H9 (cell line): ENCODE data around the gene RNU2-63P. TPM values are rescaled to one million over a fixed set of nuclear protein-coding genes. Genes with fewer than 3 reads are reported as not detected.
A peak's percentile ranks its signal among the peaks of the same experiment; 100 is the strongest.

Experiments used
- DNase-seq: peaks from one replicate; pipeline ENCODE4 v3.0.0-alpha.2; 2017
- H2AFZ ChIP-seq: one replicate; pipeline ENCODE4 v1.6.1; 2013; ENCODE audit warnings: mild to moderate bottlenecking, low read length, control low read depth, moderate library complexity
- H2AK5ac ChIP-seq: 2 replicates; pipeline ENCODE4 v1.6.1; 2013; ENCODE audit warnings: low read length, control low read depth, mixed read lengths; ENCODE audit not compliant: insufficient read length
- H2BK120ac ChIP-seq: one replicate; pipeline ENCODE4 v1.6.1; 2013; ENCODE audit warnings: low read depth, mild to moderate bottlenecking, low read length, control low read depth, inconsistent platforms; ENCODE audit not compliant: poor library complexity, severe bottlenecking
- H2BK12ac ChIP-seq: 2 replicates; pipeline ENCODE4 v1.6.1; 2013; ENCODE audit warnings: low read length, control low read depth, mixed read lengths, low read depth; ENCODE audit not compliant: insufficient read length
- H2BK15ac ChIP-seq: 2 replicates; pipeline ENCODE4 v1.6.1; 2013; ENCODE audit warnings: low read depth, low read length, control low read depth
- H2BK20ac ChIP-seq: one replicate; pipeline ENCODE4 v1.6.1; 2013; ENCODE audit warnings: low read depth, mild to moderate bottlenecking, low read length, control low read depth, inconsistent platforms; ENCODE audit not compliant: poor library complexity, severe bottlenecking
- H2BK5ac ChIP-seq: 2 replicates; pipeline ENCODE4 v1.6.1; 2013; ENCODE audit warnings: low read length, control low read depth, mixed read lengths; ENCODE audit not compliant: insufficient read length
- H3K14ac ChIP-seq: 2 replicates; pipeline ENCODE4 v1.6.1; 2013; ENCODE audit warnings: low read length, control low read depth; ENCODE audit not compliant: insufficient read depth
- H3K18ac ChIP-seq: 2 replicates; pipeline ENCODE4 v1.6.1; 2013; ENCODE audit warnings: low read depth, mild to moderate bottlenecking, mixed read lengths, low read length, control low read depth; ENCODE audit not compliant: insufficient read length
- H3K23ac ChIP-seq: 2 replicates; pipeline ENCODE4 v1.6.1; 2013; ENCODE audit warnings: low read length, control low read depth, mixed read lengths, low read depth; ENCODE audit not compliant: insufficient read length
- H3K23me2 ChIP-seq: 2 replicates; pipeline ENCODE4 v1.6.1; 2013; ENCODE audit warnings: low read depth, mild to moderate bottlenecking, mixed read lengths, low read length, control low read depth; ENCODE audit not compliant: insufficient read length, poor library complexity, severe bottlenecking
- H3K27ac ChIP-seq: 2 replicates; pipeline ENCODE4 v1.5.1; 2013; ENCODE audit warnings: low read length, control low read depth, mixed read lengths, low read depth; ENCODE audit not compliant: insufficient read length
- H3K27me3 ChIP-seq: 2 replicates; pipeline ENCODE4 v1.6.1; 2013; ENCODE audit warnings: low read length, control low read depth, inconsistent platforms; ENCODE audit not compliant: insufficient read depth
- H3K4ac ChIP-seq: 2 replicates; pipeline ENCODE4 v1.6.1; 2013; ENCODE audit warnings: low read depth, mild to moderate bottlenecking, control low read depth, inconsistent platforms, low read length, moderate library complexity
- H3K4me1 ChIP-seq: 2 replicates; pipeline ENCODE4 v1.6.1; 2013; ENCODE audit warnings: low read length, control low read depth, inconsistent platforms; ENCODE audit not compliant: insufficient read depth
- H3K4me2 ChIP-seq: 2 replicates; pipeline ENCODE4 v1.6.1; 2013; ENCODE audit warnings: low read length, control low read depth, mixed read lengths; ENCODE audit not compliant: insufficient read length, insufficient read depth
- H3K56ac ChIP-seq: 2 replicates; pipeline ENCODE4 v1.6.1; 2013; ENCODE audit warnings: low read depth, mild to moderate bottlenecking, mixed read lengths, low read length, control low read depth; ENCODE audit not compliant: insufficient read length
- H3K79me1 ChIP-seq: 2 replicates; pipeline ENCODE4 v1.6.1; 2013; ENCODE audit warnings: low read depth, mild to moderate bottlenecking, moderate library complexity, low read length, control low read depth, inconsistent platforms; ENCODE audit not compliant: insufficient read depth, poor library complexity, severe bottlenecking
- H3K79me2 ChIP-seq: 2 replicates; pipeline ENCODE4 v1.6.1; 2013; ENCODE audit warnings: low read length, control low read depth, inconsistent platforms; ENCODE audit not compliant: insufficient read depth
- H3K9ac ChIP-seq: 2 replicates; pipeline ENCODE4 v1.6.1; 2013; ENCODE audit warnings: low read length, control low read depth, mixed read lengths; ENCODE audit not compliant: insufficient read length; ENCODE audit errors: extremely low read depth
- H3K9me3 ChIP-seq: one replicate; pipeline ENCODE4 v1.6.1; 2013; ENCODE audit warnings: low read depth, low read length, inconsistent platforms; ENCODE audit not compliant: control insufficient read depth
- H3T11ph ChIP-seq: one replicate; pipeline ENCODE4 v1.6.1; 2013; ENCODE audit warnings: mild to moderate bottlenecking, low read length, control low read depth, inconsistent platforms
- H4K20me1 ChIP-seq: one replicate; pipeline ENCODE4 v1.6.1; 2013; ENCODE audit not compliant: control insufficient read depth, insufficient read length, insufficient read depth
- H4K5ac ChIP-seq: 2 replicates; pipeline ENCODE4 v1.6.1; 2013; ENCODE audit warnings: low read depth, mild to moderate bottlenecking, mixed read lengths, low read length, control low read depth; ENCODE audit not compliant: insufficient read length
- H4K8ac ChIP-seq: replicated peaks from 2 replicates; pipeline ENCODE4 v1.6.1; 2013; ENCODE audit warnings: low read length, control low read depth, mixed read lengths, low read depth; ENCODE audit not compliant: insufficient read length
- H4K91ac ChIP-seq: 2 replicates; pipeline ENCODE4 v1.6.1; 2013; ENCODE audit warnings: low read depth, mild to moderate bottlenecking, moderate library complexity, mixed read lengths, low read length, control low read depth; ENCODE audit not compliant: insufficient read length
- H3K27ac Mint-ChIP-seq, 3 experiments: 2 replicates in 2 of 3; 3 replicates in 1 of 3; pipeline ENCODE4 v1.8.0; 2020 to 2021; ENCODE audit warnings: mixed read lengths in 3 of 3, mild to moderate bottlenecking in 1 of 3, moderate library complexity in 1 of 3
- H3K27me3 Mint-ChIP-seq: 2 replicates; pipeline ENCODE4 v1.8.0; 2021; ENCODE audit warnings: low read depth, mild to moderate bottlenecking, moderate library complexity, mixed read lengths
- H3K36me3 Mint-ChIP-seq, 3 experiments: 2 replicates in 2 of 3; 3 replicates in 1 of 3; pipeline ENCODE4 v1.8.0; 2020 to 2021; ENCODE audit warnings: low read depth in 3 of 3, mixed read lengths in 3 of 3; ENCODE audit not compliant: insufficient read depth in 1 of 3
- H3K4me1 Mint-ChIP-seq, 2 experiments: 2 replicates each; pipeline ENCODE4 v1.8.0; 2020; ENCODE audit warnings: mixed read lengths in 2 of 2
- H3K4me3 Mint-ChIP-seq, 2 experiments: 2 replicates in 1 of 2; 3 replicates in 1 of 2; pipeline ENCODE4 v1.8.0; 2020 to 2021; ENCODE audit warnings: mild to moderate bottlenecking in 2 of 2, mixed read lengths in 2 of 2, moderate library complexity in 1 of 2
- H3K9me3 Mint-ChIP-seq, 2 experiments: 2 replicates in 1 of 2; 3 replicates in 1 of 2; pipeline ENCODE4 v1.8.0; 2020; ENCODE audit warnings: mild to moderate bottlenecking in 2 of 2, mixed read lengths in 2 of 2, moderate library complexity in 1 of 2
- CTCF ChIP-seq: fragments of 200-600 bp; sonication (generic); conservative IDR thresholded peaks from 3 replicates; pipeline ENCODE4 v1.8.0; 2021; ENCODE audit warnings: antibody characterized with exemption, mild to moderate bottlenecking
- WGBS: extraction: QIAGEN DNeasy Blood & Tissue Kit; methylation state at CpG from one replicate; pipeline ENCODE4 v1.1.7; 2013; ENCODE audit warnings: missing lambda C conversion rate, low lambda C conversion rate, mixed read lengths; ENCODE audit not compliant: insufficient read length; ENCODE audit errors: extremely low coverage; 5-methylcytosine and 5-hydroxymethylcytosine counted together
- total RNA-seq: library from RNA; stranded (reverse); gene quantifications from 2 replicates; pipeline ENCODE4 v1.2.1, GENCODE V29; 2021

RNU2-63P gene
- total RNA-seq, 1 experiment from 2014 or later, result 31.1 TPM

- H3T11ph ChIP-seq, result no peak overlapping the region
- H2BK12ac ChIP-seq, result no peak overlapping the region
- no peaks in the 10 kb centered on the region for H3K27me3 ChIP-seq
- H3K79me2 ChIP-seq, result no peaks in the 10 kb centered on the region
- H3K9ac ChIP-seq, result no peak overlapping the region
- no peak overlapping the region for H3K23ac ChIP-seq
- H4K20me1 ChIP-seq, result no peaks in the 10 kb centered on the region
- no peak overlapping the region for H4K8ac ChIP-seq
- H3K18ac ChIP-seq, result no peak overlapping the region
- H3K4me1 Mint-ChIP-seq, result peaks cover 17 to 18% of the 10 kb centered on the region in 2 experiments
- H2AFZ ChIP-seq, result no peak overlapping the region
- H2BK120ac ChIP-seq, result no peak overlapping the region
- no peaks in the 10 kb centered on the region for H3K9me3 Mint-ChIP-seq
- H3K4me2 ChIP-seq, result no peak overlapping the region
- no peaks in the 10 kb centered on the region for H3K4me1 ChIP-seq
- no peak overlapping the region for H3K14ac ChIP-seq
- no peaks in the 10 kb centered on the region for H3K9me3 ChIP-seq
- no peak overlapping the region for H2BK20ac ChIP-seq
- H3K79me1 ChIP-seq, result no peaks in the 10 kb centered on the region
- H4K5ac ChIP-seq, result no peak overlapping the region
- no peak overlapping the region for H3K27ac ChIP-seq
- H3K27ac Mint-ChIP-seq, result 0 out of 7 replicates have a peak overlapping the region, but pooled peaks of 1 of the 3 experiments have one; percentile 34
- H3K23me2 ChIP-seq, result no peaks in the 10 kb centered on the region
- no peak overlapping the region for H3K56ac ChIP-seq
- no peak for TF ChIP-seq CTCF
- H2BK15ac ChIP-seq, result no peak overlapping the region
- WGBS, result no CpG with 5 or more reads among the region's 4 CpGs
- no peak for DNase-seq
- no peaks in the 10 kb centered on the region for H3K27me3 Mint-ChIP-seq
- no peak overlapping the region for H2BK5ac ChIP-seq
- no peak overlapping the region for H3K4me3 Mint-ChIP-seq
- H2AK5ac ChIP-seq, result no peak overlapping the region
- H3K36me3 Mint-ChIP-seq, result peaks cover 0 to 27% (median 23%) of the 10 kb centered on the region in 3 experiments; a peak in 6 of 7 replicates
- no peak overlapping the region for H4K91ac ChIP-seq
- H3K4ac ChIP-seq, result no peak overlapping the region
Measured at GRCh38 chr2:88028931-88029330, 12.6 kb upstream of the RNU2-63P start.
